OCI-M2 (cell line): Measurements from ENCODE around the gene ZNF275.
"Not testable (repeated sequence)": the region's sequence is repeated elsewhere in the genome, so short reads cannot be mapped to it uniquely, and the experiment has no call there.

Source experiments
- DNase-seq: peaks from one replicate; lab custom pipeline; 2025; ENCODE audit not compliant: unreplicated experiment; lab: John Stamatoyannopoulos, UW

Gene ZNF275

GRCh38 chrX:153357877-153358276 lies 23.9 kb downstream of the ZNF275 start:
- no peak for DNase-seq

GRCh38 chrX:153361781-153362397 lies 27.9 kb downstream of the ZNF275 start:
- DNase-seq: no peak

GRCh38 chrX:153365670-153366069 lies 31.7 kb downstream of the ZNF275 start:
- DNase-seq: no peak

GRCh38 chrX:153366119-153366518 lies 32.2 kb downstream of the ZNF275 start:
- DNase-seq: no peak

GRCh38 chrX:153366878-153367538 lies 33.1 kb downstream of the ZNF275 start:
- DNase-seq: no peak

GRCh38 chrX:153370293-153371055 lies 36.5 kb downstream of the ZNF275 start:
- no peak for DNase-seq

GRCh38 chrX:153371256-153371655 lies 37.3 kb downstream of the ZNF275 start:
- DNase-seq: no peak

- no peak for DNase-seq
These were observed 39.0 kb downstream of the ZNF275 start for GRCh38 chrX:153372949-153373348.

GRCh38 chrX:153374426-153374825 lies 40.5 kb downstream of the ZNF275 start:
- DNase-seq: no peak

GRCh38 chrX:153375571-153375970 lies 41.6 kb downstream of the ZNF275 start:
- no peak for DNase-seq

GRCh38 chrX:153377727-153378126 lies 43.8 kb downstream of the ZNF275 start:
- no peak for DNase-seq

GRCh38 chrX:153378607-153379006 lies 44.7 kb downstream of the ZNF275 start:
- no peak for DNase-seq

- DNase-seq: no peak
These were observed 45.6 kb downstream of the ZNF275 start for GRCh38 chrX:153379508-153379907.

- DNase-seq: no peak
These were observed 46.1 kb downstream of the ZNF275 start for GRCh38 chrX:153379971-153380581.

- DNase-seq: no peak
These were observed 46.7 kb downstream of the ZNF275 start for GRCh38 chrX:153380691-153381090.

GRCh38 chrX:153381684-153382532 lies 48.0 kb downstream of the ZNF275 start:
- no peak for DNase-seq

- DNase-seq: no peak
These were observed 48.9 kb downstream of the ZNF275 start for GRCh38 chrX:153382563-153383482.

GRCh38 chrX:153384390-153384789 lies 50.4 kb downstream of the ZNF275 start:
- DNase-seq: no peak

GRCh38 chrX:153384973-153385372 lies 51.0 kb downstream of the ZNF275 start:
- DNase-seq: not testable (repeated sequence)

- DNase-seq: no peak
These were observed 52.1 kb downstream of the ZNF275 start for GRCh38 chrX:153386097-153386496.
